Fibroblast of mammary gland (primary cell): ENCODE measurements around the gene WDR86.

Source experiments
- DNase-seq: peaks from one replicate; pipeline ENCODE4 v3.0.0-alpha.2; 2010; ENCODE audit warnings: low read depth
- H3K4me3 ChIP-seq: 2 replicates; pipeline ENCODE4 v1.5.1; 2011; ENCODE audit warnings: low read depth, mild to moderate bottlenecking, low read length, moderate library complexity; ENCODE audit not compliant: control insufficient read depth
- TF ChIP-seq, protein P1 (sequence below): conservative IDR thresholded peaks from 2 replicates; pipeline ENCODE4 v1.5.1; 2011; ENCODE audit warnings: low read depth, low read length, inconsistent platforms; ENCODE audit not compliant: control insufficient read depth, insufficient read depth

Gene WDR86

GRCh38 chr7:151382079-151382885 is 27.6 kb downstream of the WDR86 start:
- no peak for DNase-seq
- TF ChIP-seq, protein P1, sequence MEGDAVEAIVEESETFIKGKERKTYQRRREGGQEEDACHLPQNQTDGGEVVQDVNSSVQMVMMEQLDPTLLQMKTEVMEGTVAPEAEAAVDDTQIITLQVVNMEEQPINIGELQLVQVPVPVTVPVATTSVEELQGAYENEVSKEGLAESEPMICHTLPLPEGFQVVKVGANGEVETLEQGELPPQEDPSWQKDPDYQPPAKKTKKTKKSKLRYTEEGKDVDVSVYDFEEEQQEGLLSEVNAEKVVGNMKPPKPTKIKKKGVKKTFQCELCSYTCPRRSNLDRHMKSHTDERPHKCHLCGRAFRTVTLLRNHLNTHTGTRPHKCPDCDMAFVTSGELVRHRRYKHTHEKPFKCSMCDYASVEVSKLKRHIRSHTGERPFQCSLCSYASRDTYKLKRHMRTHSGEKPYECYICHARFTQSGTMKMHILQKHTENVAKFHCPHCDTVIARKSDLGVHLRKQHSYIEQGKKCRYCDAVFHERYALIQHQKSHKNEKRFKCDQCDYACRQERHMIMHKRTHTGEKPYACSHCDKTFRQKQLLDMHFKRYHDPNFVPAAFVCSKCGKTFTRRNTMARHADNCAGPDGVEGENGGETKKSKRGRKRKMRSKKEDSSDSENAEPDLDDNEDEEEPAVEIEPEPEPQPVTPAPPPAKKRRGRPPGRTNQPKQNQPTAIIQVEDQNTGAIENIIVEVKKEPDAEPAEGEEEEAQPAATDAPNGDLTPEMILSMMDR, result no peak
- H3K4me3 ChIP-seq, result no peak overlapping the region

GRCh38 chr7:151381348-151382078 is 28.3 kb downstream of the WDR86 start:
- DNase-seq, result no peak
- H3K4me3 ChIP-seq, result no peak overlapping the region
- TF ChIP-seq, protein P1, result no peak

GRCh38 chr7:151381098-151381347 is 28.8 kb downstream of the WDR86 start:
- no peak for DNase-seq
- H3K4me3 ChIP-seq, result no peak overlapping the region
- TF ChIP-seq, protein P1, result no peak

- H3K4me3 ChIP-seq, result no peak overlapping the region
- TF ChIP-seq, protein P1, result no peak
These were observed 29.4 kb downstream of the WDR86 start for GRCh38 chr7:151380199-151381097.

DNA sequence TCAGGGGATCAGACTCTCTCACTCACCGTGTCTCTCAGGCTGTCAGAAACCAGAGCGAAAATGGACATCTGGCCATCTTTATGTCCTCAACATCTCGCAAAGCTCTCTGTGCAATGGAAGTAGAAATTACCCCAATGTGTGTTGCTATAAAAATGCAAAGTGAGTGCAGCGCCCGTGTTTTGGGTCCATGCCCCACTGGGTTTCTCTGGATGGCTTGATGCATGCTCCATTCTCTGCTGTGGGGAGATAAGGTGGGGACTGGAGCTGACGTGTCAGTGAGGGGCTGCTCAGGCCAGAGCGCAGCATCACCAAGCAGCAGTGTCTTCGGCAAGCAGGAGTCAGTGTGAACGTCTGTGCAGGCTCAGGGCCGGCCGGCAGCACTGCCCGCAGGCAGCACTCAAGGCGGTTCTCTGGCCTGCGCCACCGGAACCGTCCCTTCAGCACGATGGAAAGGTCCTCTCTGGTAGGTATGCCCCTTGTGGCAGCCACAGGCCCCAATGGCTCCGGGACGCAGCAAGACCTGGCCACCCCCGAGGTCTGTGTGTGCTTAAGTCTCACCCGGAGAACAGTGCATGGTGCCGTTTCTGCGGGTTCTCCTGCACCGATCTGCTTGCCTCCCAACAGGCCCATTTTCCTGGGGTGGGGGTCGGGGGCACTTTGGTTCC is 30.2 kb downstream of the WDR86 start:
- TF ChIP-seq, protein P1, result no peak
- H3K4me3 ChIP-seq, result no peak overlapping the region
- DNase-seq, result no peak

More at GRCh38 chr7:151380199-151381097, 29.4 kb downstream of the WDR86 start:
- no peak for DNase-seq

DNA sequence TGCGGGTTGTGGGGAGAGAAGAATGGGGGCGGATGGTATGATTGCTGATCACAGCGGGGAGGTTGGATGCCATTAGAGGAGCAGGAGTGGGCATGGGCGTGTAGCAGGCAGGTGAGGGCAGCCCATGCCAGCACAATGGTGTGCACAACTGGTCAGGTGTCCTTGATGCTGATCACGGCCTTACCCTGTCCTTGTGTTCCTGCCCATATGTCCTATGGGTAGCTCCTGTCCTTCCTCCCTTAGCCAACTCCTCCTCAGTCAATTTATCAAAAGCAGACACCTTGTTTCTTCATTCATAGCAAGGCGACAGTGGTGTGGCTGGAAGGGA is 30.7 kb downstream of the WDR86 start:
- TF ChIP-seq, protein P1, result no peak
- H3K4me3 ChIP-seq, result no peak overlapping the region

More for the DNA sequence above, 30.7 kb downstream of the WDR86 start:
- DNase-seq, result no peak
